Loucy (cell line): ENCODE measurements around the gene NUP214.

ENCODE experiments used
- EZH2phosphoT487 ChIP-seq: fragments of 200-600 bp; IDR thresholded peaks from 2 replicates; pipeline ENCODE4 v1.6.1; 2018; ENCODE audit warnings: antibody characterized with exemption, mild to moderate bottlenecking, moderate library complexity, borderline replicate concordance
- TF ChIP-seq, protein P1 (sequence below): fragments of 200-600 bp; sonication (generic); conservative IDR thresholded peaks from 2 replicates; pipeline ENCODE4 v1.5.1; 2014; ENCODE audit warnings: mild to moderate bottlenecking, antibody characterized with exemption, low read length

DNA sequence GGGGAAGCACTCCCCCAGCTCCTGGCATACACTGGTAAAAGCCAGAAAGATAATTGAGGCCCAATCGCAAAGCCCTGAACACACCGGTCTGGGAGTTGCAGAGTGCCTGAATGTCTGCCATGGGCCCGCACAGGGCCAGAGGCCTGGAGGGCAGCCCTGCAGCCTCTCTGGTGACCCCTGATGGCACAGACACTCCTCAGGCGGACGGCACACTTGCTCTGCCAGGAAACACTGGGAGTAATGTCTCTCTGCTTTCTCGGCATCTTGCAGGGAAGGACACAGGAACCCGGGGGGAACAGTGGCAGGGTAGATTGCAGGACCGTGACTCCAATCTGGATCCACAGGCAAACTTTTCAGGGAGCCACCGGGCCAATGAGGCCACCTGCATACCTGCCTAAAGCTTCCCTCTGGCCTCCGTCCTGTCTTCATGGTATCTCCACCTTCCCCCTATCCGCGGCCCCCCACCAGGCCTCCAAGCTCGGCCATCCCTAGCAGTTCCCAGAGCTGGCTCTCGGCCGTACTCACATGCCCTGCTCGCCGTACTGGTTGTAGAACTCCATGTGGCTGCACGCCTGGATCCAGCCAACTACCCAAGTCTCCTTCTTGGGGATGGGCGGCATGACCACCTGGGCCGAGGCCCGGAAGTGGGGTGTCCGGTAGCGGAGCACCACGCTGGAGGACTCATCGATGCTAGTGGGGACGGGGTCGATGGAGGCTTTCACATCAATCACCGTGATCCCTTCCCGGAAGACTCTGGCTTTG, 150.1 kb downstream of the NUP214 start:
- TF ChIP-seq EZH2phosphoT487 = no peak
- TF ChIP-seq, protein P1, sequence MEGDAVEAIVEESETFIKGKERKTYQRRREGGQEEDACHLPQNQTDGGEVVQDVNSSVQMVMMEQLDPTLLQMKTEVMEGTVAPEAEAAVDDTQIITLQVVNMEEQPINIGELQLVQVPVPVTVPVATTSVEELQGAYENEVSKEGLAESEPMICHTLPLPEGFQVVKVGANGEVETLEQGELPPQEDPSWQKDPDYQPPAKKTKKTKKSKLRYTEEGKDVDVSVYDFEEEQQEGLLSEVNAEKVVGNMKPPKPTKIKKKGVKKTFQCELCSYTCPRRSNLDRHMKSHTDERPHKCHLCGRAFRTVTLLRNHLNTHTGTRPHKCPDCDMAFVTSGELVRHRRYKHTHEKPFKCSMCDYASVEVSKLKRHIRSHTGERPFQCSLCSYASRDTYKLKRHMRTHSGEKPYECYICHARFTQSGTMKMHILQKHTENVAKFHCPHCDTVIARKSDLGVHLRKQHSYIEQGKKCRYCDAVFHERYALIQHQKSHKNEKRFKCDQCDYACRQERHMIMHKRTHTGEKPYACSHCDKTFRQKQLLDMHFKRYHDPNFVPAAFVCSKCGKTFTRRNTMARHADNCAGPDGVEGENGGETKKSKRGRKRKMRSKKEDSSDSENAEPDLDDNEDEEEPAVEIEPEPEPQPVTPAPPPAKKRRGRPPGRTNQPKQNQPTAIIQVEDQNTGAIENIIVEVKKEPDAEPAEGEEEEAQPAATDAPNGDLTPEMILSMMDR = peak; percentile 62
